Right hindlimb (tissue), 1 donor: Measurements from ENCODE around the gene COL9A3.
A peak's percentile ranks its signal among the peaks of the same experiment; 100 is the strongest.

Source experiments
- DNase-seq: peaks from one replicate; pipeline ENCODE4 v3.0.0-alpha.2; 2018

The COL9A3 gene

DNA sequence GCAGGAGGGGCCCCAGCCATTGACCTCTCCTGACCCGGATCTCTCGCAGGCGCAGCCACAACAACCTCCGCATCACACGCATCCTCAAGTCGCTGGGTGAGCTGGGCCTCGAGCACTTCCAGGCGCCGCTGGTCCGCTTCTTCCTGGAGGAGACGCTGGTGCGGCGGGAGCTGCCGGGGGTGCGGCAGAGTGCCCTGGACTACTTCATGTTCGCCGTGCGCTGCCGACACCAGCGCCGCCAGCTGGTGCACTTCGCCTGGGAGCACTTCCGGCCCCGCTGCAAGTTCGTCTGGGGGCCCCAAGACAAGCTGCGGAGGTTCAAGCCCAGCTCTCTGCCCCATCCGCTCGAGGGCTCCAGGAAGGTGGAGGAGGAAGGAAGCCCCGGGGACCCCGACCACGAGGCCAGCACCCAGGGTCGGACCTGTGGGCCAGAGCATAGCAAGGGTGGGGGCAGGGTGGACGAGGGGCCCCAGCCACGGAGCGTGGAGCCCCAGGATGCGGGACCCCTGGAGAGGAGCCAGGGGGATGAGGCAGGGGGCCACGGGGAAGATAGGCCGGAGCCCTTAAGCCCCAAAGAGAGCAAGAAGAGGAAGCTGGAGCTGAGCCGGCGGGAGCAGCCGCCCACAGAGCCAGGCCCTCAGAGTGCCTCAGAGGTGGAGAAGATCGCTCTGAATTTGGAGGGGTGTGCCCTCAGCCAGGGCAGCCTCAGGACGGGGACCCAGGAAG is 4.5 kb upstream of the COL9A3 start:
- DNase-seq, result no peak

DNA sequence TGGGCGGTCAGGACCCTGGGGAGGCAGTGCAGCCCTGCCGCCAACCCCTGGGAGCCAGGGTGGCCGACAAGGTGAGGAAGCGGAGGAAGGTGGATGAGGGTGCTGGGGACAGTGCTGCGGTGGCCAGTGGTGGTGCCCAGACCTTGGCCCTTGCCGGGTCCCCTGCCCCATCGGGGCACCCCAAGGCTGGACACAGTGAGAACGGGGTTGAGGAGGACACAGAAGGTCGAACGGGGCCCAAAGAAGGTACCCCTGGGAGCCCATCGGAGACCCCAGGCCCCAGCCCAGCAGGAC is 4.0 kb upstream of the COL9A3 start:
- no peak for DNase-seq

DNA sequence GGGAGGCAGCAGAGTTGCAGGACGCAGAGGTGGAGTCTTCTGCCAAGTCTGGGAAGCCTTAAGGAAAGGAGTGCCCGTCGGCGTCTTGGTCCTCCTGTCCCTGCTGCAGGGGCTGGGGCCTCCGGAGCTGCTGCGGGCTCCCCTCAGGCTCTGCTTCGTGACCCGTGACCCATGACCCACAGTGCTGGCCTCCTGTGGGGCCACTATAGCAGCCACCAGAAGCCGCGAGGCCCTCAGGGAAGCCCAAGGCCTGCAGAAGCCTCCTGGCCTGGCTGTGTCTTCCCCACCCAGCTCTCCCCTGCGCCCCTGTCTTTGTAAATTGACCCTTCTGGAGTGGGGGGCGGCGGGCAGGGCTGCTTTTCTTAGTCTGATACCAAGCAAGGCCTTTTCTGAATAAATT is 3.3 kb upstream of the COL9A3 start:
- DNase-seq, result no peak

DNA sequence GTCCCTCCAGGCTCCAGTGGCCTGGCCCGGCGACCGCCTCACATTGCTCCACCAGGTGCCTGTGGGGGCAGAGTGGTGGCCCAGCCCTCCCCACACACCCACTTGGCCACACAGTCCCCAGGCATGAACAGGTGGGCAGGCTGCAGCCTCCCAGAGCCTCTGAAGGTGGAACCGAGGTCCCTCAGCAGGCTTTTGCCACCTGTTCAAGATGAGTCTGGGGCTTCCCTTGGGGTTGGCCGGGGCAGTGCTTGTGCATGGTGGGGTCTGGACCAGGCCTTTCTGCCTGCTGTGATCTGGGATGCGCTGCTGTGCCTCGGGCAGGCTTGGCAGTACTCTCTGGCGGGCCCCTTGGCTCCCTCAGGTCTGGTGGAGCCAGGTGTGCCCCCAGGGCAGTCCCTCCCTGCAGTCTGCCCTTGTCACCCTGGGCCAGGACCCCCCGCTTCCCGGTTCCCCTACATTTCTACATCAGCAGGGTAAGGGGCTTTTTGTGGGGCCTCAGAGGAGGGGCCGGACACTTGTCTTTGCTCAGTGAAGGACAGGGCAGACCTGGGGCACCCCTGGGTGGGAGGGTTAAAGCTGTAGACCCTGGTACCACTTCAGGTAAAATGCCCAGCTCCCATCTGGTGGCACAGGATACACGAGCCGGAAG is 2.7 kb upstream of the COL9A3 start:
- DNase-seq, result no peak

DNA sequence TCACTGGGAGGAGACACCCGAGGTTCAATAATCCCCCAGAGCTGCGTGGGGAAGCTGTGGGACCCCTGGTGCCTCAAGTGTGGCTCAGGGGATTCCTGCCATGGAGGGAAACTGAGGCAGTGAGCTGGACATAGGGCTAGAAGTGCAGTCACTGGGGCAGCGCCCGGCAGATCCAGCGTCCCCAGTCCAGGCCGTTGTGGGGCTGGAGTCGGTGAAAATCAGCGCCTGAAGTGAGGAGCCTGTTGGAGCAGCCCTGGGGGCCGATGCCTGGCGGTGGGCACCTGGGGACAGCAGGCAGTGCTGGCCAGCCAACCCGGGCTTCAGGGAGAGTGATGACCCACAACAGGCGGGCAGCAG is 2.2 kb upstream of the COL9A3 start:
- no peak for DNase-seq

DNA sequence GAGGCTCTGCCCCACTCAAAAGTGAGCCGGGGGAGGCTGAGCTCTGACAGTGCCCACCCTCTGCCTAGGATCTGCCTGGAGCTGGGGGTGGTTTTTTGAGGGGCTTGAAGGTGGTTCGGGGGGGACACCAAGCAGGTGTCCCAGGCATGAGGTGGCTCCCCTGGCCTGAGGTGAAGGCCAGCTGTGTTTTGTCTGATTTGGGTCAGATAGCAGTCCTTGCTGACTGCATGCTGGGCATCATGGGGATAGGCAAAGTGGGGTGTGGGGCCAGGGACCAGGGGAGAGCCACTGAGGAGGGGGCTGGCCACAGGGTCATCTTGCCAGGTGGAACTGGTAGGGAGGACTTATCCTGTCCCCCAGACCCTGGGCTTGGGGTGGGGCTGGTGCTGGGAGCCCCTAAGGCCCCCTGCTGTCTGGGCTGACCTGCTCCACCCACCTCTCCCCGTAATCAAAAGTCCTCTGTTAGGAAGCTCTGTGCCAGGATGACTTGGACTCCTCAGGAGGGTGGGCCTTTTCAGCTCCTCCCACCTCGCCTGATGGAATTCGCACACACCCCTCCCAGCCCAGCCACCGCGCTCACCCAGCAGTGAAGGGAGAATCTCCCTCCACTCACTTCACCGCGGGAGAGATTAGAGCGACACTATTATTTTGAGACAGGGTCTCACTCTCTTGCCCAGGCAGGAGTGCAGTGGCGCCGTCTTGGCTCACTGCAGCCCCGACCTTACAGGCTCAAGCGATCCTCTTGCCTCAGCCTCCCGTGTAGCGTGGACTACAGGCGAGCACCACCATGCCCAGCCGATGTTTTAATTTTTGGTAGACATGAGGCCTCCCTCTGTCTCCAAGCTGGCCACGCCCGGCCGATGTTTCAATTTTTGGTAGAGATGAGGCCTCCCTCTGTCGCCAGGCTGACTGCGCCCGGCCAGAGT is 1.5 kb upstream of the COL9A3 start:
- no peak for DNase-seq

DNA sequence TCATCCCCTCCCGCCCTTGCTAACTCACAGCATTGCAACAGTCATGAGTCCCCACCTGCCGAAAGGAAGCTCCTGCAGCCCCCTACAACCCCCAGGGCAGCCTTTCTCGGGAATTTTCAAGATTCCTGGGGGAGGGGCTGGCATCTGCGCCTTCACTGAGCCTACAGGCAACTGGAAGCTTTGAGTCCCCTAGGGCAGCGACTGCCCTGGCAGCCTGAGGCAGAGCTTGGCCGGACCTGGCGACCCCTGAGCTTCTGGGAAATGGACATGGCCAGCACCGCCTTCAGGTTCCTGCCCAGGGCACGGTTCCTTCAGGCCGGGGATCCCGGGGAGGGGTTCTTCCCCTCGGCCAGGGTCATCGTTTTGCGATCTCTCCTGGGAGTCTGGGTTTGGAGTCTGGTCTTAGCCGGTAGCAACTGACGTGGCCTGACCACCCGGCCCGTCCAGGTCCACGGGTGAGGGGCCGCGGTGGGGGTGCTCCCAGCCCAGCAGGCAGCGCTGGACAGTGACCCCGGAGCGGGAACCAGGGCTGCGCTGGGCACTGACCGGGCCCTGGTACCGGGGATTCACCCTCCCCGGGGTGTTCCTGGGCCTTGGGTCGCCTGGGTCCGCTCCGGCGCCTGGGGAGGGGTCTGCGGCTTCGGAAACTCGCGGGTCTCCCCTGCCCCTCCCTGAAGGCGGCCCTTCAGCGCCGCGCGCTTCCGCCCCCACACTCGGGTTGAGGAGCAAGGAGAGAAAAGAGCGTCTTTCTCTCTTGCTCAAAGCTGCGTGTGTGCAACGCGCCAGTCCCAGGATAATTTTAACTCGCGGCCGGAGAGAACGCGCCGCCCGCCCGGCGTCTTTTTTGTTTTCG is 593 bp upstream of the COL9A3 start:
- DNase-seq, result peak; percentile 63

DNA sequence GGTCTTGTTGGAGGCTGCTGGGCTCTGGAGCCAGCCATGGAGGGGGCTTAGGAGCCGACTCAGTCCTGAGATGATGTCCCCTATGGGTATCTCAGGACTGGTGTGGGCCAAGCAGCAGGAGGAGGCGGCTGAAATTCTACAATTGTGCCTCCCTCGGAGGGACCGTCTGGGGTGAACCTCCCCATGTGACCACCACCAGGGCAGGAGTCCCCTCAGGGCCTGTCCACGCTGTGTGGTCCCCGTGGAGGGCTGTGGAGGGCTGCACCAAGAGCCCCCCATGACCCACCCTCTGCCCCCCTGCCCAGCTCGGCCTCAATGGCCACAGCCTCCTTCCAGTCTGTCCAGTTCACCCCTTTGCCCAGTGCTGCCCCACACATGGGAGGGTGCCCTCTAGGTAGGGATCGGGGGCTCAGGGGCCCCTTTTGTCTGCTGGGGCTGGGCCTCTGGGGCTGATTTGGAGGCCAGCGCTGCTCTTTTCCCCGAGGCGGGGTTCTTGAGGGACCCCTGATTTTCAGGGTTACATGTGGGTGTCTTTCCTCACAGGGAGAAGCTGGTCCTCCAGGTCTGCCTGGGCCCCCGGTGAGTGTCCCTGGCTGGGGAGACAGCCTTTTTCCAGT is 1.2 kb downstream of the COL9A3 start:
- DNase-seq, result no peak

DNA sequence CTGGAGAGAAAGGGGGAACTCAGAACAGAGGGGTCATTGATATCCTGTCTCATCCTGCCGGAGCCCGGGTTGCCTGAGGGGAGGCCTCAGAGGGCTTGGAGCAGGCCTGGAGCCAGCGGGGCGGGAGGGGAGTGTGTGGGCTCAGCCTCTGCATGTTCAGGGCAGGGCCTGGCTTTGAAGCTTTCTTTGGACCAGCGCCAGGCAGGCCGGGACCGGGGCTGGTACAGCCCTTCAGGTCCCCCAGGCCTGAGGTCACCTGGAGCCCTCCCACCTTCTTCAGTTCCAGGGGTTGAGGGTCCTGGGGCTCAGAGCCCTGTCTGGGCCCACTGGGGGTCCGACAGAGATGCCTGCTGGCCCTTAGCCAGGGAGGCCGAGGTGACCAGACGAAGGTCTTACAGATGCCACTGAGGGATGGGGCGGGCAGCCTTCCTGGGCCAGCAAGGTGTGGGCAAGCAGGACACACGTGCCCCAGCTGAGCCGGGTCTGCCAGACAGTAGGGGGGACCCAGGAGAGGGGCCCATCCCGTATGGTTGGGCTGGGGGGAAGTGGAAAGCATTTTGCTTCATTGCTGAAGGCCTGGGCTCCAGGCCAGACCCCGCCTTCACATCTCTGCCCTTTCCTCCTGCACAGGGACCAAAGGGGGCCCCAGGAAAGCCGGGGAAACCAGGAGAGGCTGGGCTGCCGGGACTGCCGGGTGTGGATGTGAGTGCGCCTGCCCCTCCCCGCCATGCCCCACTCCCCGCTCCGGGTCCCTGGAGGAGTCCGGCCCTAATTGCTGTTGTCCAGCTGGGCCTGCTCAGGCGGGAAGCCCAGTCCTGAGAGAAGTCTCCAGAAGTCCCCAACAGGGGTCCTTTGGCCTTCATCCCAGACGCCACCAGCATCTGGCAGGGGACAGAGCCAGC is 2.0 kb downstream of the COL9A3 start:
- DNase-seq, result peak; percentile 87

DNA sequence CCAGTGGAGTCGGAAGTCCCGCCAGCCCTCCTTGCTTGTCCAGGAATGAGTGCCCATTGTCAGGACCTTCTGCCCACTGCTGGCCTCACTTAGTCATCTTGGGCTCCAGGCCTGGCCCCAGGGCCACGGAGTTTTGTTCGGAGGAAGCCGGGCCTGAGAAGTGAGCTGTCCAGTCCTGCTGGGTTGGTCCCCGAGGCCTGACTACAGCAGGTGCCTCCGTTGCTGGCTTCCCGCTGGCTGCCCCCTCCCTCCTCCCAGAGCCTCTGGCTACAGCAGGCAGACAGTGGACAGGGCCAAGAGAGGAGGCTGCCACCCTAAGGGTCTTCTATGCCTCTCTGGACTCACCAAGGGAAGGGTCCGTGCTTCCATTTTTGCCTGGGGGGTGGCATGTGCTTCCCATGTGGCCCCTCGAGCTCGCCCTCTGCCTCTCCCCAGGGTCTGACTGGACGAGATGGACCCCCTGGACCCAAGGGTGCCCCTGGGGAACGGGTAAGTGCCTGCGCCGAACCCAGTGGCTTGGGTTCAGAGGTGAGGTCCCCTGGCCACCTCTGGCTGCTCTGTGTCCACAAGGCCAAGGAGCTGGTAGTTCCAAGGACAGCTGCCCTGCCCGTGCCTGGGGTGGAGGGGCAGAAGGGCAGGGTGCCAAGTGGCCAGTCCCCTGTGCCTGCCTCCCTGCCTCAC is 2.8 kb downstream of the COL9A3 start:
- no peak for DNase-seq

DNA sequence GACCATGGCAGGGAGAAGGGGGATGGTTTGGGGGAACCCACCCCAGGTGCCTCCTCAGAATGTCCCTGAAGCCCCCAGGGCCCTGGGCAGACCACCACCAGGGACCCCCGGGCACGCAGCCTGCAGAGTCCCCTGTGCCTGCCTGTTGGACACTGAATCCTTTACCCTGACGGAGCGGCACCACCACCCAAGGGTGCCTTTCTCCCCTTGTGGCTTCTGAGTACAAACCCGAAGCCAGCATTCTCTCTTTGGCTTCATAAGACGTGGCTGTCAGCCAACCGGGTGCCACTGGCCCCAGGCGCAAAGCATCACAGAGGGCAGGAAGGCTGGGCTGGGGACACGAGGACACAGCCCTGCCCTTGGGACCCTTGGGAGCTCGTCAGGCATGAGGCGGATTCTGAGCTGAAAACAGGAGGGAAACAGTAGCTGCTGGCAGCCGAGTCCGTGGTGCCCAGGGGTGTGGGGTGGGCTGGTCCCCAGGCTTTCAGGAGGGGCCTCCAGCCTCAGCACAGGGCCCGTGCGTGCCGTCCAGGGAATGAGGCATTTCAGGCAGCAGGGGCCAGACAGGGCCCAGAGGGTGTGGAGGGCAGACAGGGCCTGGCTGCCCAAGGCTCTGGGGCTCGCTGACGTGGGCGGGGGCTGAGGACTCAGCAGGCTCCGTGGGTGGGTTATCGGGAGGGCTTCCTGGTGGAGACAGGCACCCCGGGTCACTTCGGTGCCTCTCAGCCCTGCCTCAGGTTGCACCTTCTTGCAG is 3.5 kb downstream of the COL9A3 start:
- DNase-seq, result no peak

DNA sequence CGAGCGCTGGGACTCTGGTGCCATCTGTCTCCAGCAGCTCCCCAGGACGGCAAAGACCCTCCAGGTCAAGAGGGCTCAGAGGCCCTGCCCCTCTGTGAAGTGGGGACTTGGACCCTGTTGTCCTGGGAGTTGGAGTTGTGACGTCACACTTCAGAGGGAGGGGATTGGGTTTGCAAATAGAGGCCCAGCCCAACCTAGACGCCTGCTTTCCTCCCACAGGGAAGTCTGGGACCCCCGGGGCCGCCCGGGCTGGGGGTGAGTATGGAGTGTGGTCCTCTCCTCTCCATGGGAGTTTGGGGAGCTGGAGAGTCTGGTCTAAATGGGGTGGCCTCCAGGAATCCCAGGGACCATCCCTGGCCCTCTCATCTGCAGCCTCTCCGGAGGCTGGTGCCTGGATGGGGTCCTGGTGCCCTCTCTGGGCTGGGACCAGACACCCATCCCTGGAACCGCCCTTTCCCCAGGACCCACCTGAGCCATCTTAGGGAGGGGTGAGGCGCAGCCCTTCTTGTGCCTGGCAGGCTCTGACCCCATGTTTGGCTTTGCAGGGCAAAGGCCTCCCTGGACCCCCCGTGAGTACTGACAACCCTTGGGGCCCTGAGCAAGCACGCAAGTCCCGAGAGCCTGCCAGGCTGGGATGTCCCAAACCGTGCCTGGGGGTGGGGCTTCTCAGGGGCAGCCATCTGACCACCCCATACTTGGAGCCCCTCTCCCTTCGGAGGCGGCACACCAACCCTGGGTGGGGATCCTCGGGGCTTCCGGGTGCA is 4.3 kb downstream of the COL9A3 start:
- no peak for DNase-seq

DNA sequence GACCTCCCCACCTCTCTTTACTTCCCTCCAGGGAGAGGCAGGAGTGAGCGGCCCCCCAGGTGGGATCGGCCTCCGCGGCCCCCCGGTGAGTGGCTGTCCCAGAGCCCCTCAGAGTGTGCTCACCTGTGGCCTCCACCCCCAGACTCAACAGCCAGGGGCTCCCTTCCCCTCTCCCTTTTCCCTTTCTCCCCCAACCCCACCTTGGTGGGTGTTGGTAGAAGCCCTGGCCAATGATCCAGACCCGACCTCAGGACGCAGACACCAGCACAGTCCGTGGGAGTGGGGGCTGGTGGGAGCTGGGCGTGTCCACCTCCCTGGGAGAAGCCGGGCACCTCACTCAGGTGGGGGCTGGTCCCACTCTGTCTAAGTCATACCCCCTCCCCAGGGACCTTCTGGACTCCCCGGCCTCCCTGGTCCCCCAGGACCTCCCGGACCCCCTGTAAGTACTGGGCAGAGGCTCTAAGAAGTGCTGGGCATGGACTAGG is 4.9 kb downstream of the COL9A3 start:
- DNase-seq, result no peak

DNA sequence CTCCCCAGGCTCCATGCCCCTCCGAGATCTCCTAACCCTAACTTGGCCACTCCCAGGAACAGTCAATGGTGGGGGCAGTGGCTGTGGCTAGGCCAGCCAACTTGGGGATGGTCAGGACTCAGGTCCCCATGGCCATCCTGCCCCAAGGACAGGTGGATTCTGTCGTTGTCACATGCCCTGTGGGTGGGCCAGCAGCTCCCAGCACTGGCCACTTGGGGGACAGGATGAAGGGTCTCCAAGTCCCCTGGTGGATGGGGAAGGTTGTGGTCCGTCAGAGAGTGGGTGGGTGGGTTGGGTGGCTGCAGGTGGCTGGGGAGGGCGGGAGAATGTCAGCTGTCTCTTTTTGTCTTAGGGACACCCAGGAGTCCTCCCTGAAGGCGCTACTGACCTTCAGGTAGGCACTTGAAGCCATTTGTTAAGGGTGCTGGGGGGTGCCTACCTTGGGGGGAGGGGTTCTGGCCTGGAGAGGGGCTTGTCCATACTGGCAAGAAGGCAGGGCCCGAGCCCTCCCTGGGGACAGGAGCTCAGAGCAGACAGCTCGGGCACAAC is 5.5 kb downstream of the COL9A3 start:
- peak; percentile 38 for DNase-seq

DNA sequence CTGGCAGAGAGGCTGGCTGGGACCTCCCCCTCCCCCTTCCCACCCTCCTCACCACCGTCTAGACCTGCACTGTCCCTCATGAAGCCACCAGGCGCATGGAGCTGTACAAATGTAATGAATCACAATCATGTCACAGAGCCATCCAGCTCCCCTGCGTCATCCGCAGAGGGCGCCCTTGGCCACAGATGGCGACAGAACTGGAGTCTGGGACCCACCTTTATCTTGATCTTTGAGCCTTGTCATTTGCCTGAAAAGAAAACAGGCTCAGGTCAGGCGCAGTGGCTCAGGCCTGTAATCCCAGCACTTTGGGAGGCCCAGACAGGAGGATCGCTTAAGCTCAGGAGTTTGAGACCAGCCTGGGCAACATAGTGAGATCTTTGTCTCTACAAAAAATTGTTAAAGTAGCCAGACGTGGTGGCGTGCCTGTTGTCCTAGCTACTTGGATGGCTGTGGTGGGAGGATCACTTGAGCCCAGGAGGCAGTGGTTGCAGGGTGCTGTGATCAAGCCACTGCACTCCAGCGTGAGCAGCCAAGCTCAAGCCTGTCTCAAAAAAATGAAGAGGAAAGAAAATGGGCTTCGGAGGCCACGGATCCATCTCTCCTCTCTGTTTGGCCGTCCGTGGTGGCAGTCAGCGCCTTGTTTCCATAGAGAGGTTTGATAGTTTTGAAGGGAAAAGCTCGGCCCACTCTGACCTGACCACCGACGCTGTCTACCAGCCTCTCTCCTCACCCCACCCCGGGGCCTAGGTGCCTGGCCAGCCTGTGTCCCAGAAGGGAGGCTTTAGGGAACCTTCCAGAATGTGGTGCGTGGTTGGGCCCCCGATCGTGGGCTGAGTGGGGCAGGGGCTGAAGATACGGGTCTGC is 6.2 kb downstream of the COL9A3 start:
- DNase-seq, result peak; percentile 39

DNA sequence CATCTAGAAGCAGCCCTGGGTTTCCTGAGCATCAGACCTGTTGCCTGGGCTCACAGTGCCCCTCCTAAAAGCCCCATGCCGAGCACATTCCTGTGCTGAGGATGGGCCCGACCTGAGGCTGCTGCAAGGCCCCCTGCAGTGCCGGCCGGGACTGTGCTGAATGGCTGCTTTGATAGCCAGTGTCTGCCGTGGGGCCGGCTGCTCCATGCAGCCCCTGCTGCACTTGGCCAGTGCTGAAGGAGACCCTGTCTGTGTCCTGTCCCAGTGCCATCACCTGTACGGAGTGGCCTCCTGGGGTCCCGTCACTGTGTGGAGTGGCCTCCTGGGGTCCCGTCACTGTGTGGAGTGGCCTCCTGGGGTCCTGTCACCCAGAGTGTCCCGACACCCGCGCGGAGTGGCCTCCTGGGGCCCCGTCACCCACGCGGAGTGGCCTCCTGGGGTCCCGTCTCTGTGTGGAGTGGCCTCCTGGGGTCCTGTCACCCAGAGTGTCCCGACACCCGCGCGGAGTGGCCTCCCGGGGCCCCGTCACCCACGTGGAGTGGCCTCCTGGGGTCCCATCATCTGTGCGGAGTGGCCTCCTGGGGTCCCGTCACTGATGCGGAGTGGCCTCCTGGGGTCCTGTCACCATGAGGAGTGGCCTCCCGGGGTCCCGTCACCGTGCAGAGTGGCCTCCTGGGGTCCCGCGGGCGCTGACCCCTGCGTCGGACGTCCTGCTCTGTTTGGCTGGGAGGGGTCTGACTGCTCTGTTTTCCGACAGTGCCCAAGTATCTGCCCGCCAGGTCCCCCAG is 7.0 kb downstream of the COL9A3 start:
- no peak for DNase-seq
